HG03432 (cell line): ENCODE results near the gene ACAP3.

Experiments
- ATAC-seq: cut with Tn5 transposase; IDR thresholded peaks from one replicate; pipeline ENCODE4 v1.9.1; 2021; ENCODE audit warnings: mild to moderate bottlenecking, moderate library complexity; ENCODE audit not compliant: unreplicated experiment

The ACAP3 gene

GRCh38 chr1:1344655-1345361 lies 37.1 kb upstream of the ACAP3 start:
- ATAC-seq = no peak

GRCh38 chr1:1343811-1344421 lies 36.2 kb upstream of the ACAP3 start:
- no peak for ATAC-seq

GRCh38 chr1:1342584-1343115 lies 34.9 kb upstream of the ACAP3 start:
- ATAC-seq = no peak

GRCh38 chr1:1342061-1342562 lies 34.4 kb upstream of the ACAP3 start:
- no peak for ATAC-seq

GRCh38 chr1:1341549-1342021 lies 33.9 kb upstream of the ACAP3 start:
- ATAC-seq = no peak

GRCh38 chr1:1340791-1341548 lies 33.2 kb upstream of the ACAP3 start:
- ATAC-seq = no peak

- ATAC-seq = no peak
Observed at GRCh38 chr1:1340185-1340584, 32.5 kb upstream of the ACAP3 start.

GRCh38 chr1:1338278-1338677 lies 30.5 kb upstream of the ACAP3 start:
- no peak for ATAC-seq

GRCh38 chr1:1337793-1338147 lies 30.0 kb upstream of the ACAP3 start:
- ATAC-seq = no peak

- no peak for ATAC-seq
Observed at GRCh38 chr1:1336931-1337792, 29.4 kb upstream of the ACAP3 start.

GRCh38 chr1:1336446-1336845 lies 28.7 kb upstream of the ACAP3 start:
- ATAC-seq = no peak

GRCh38 chr1:1335792-1336248 lies 28.1 kb upstream of the ACAP3 start:
- ATAC-seq = no peak

GRCh38 chr1:1335283-1335682 lies 27.6 kb upstream of the ACAP3 start:
- ATAC-seq = no peak

GRCh38 chr1:1334835-1335234 lies 27.1 kb upstream of the ACAP3 start:
- ATAC-seq = no peak

GRCh38 chr1:1333551-1334241 lies 26.0 kb upstream of the ACAP3 start:
- ATAC-seq = no peak

- ATAC-seq = no peak
Observed at GRCh38 chr1:1332774-1333480, 25.2 kb upstream of the ACAP3 start.

GRCh38 chr1:1332031-1332755 lies 24.5 kb upstream of the ACAP3 start:
- ATAC-seq = no peak

- ATAC-seq = no peak
Observed at GRCh38 chr1:1331068-1331965, 23.6 kb upstream of the ACAP3 start, which contains the start of gene TAS1R3. TSS of gene TAS1R3 (plus strand) at chr1:1331280. CDS start at chr1:1331346, 66 bp downstream.
